H1 (cell line): Measurements from ENCODE around the gene GRM1. TPM values are rescaled to one million over a fixed set of nuclear protein-coding genes. Genes with fewer than 3 reads are reported as not detected.

Source experiments
- CTCF ChIA-PET: fragments of 300-600 bp; sonication (Branson Sonifier 250); formaldehyde crosslinking; loops from one replicate; lab custom pipeline; 2021; ENCODE audit not compliant: partially characterized antibody; lab: Charles Lee
- POLR2A ChIA-PET: fragments of 300-600 bp; sonication (Branson Sonifier 250); formaldehyde crosslinking; loops from one replicate; lab custom pipeline; 2021; ENCODE audit warnings: inconsistent platforms; ENCODE audit not compliant: partially characterized antibody; lab: Charles Lee
- DNase-seq, 2 experiments: peaks; one replicate each; pipeline versions ENCODE4 v3.0.0 to v3.0.0-alpha.2; 2010 to 2022; ENCODE audit warnings: low spot score in 2 of 2, low read depth in 1 of 2, mixed read lengths in 1 of 2
- FAIRE-seq: peaks from 2 replicates; lab custom pipeline; 2011; peaks lifted over from hg19 to GRCh38; lab: Jason Lieb, UNC
- H2AFZ ChIP-seq: 2 replicates; pipeline ENCODE4 v1.8.1; 2012; ENCODE audit warnings: low read length, inconsistent platforms
- H2AK5ac ChIP-seq: 2 replicates; pipeline ENCODE4 v1.6.1; 2013; ENCODE audit warnings: low read depth, low read length
- H2BK120ac ChIP-seq: replicated peaks from 2 replicates; pipeline ENCODE3; 2013; ENCODE audit warnings: low read depth, low read length, inconsistent platforms
- H2BK12ac ChIP-seq: 2 replicates; pipeline ENCODE4 v1.6.1; 2013; ENCODE audit warnings: low read depth, low read length
- H2BK15ac ChIP-seq: 2 replicates; pipeline ENCODE4 v1.6.1; 2013; ENCODE audit warnings: low read length
- H2BK20ac ChIP-seq: 2 replicates; pipeline ENCODE4 v1.6.1; 2013; ENCODE audit warnings: low read length
- H2BK5ac ChIP-seq: 2 replicates; pipeline ENCODE4 v1.6.1; 2013; ENCODE audit warnings: low read depth, low read length
- H3K14ac ChIP-seq: 2 replicates; pipeline ENCODE4 v1.6.1; 2013; ENCODE audit warnings: inconsistent platforms; ENCODE audit not compliant: insufficient read length
- H3K18ac ChIP-seq: 2 replicates; pipeline ENCODE4 v1.6.1; 2013; ENCODE audit warnings: low read length; ENCODE audit errors: extremely low read depth
- H3K23ac ChIP-seq: 2 replicates; pipeline ENCODE4 v1.6.1; 2013; ENCODE audit warnings: inconsistent platforms; ENCODE audit not compliant: insufficient read length
- H3K23me2 ChIP-seq: 2 replicates; pipeline ENCODE4 v1.6.1; 2013; ENCODE audit warnings: low read depth, low read length
- H3K27ac ChIP-seq: 2 replicates; pipeline ENCODE4 v1.6.1; 2011; ENCODE audit warnings: low read depth, low read length, inconsistent platforms
- H3K27me3 ChIP-seq, 4 experiments: replicated peaks in 1 of 4; 1 replicate in 1 of 4; 2 replicates in 3 of 4; pipeline versions ENCODE4 v1.6.1 to v1.8.1; 2011 to 2013; ENCODE audit warnings: low read length in 3 of 4, mild to moderate bottlenecking in 3 of 4, inconsistent platforms in 2 of 4, mixed read lengths in 2 of 4, moderate library complexity in 1 of 4; ENCODE audit not compliant: control insufficient read depth in 3 of 4, insufficient read depth in 3 of 4; ENCODE audit errors: extremely low read depth in 1 of 4
- H3K36me3 ChIP-seq, 4 experiments: 2 replicates each; pipeline versions ENCODE4 v1.6.1 to v1.8.1; 2011 to 2013; ENCODE audit warnings: mild to moderate bottlenecking in 4 of 4, low read length in 3 of 4, moderate library complexity in 2 of 4, control low read depth in 1 of 4, inconsistent platforms in 1 of 4; ENCODE audit not compliant: insufficient read depth in 4 of 4, control insufficient read depth in 2 of 4
- H3K4ac ChIP-seq: replicated peaks from 2 replicates; pipeline ENCODE3; 2013; ENCODE audit warnings: low read length, low read depth, mixed read lengths, inconsistent platforms; ENCODE audit not compliant: insufficient read length
- H3K4me1 ChIP-seq, 4 experiments: replicated peaks in 1 of 4; 1 replicate in 1 of 4; 2 replicates in 3 of 4; pipeline versions ENCODE4 v1.6.1 to v1.8.1; 2011 to 2013; ENCODE audit warnings: low read length in 3 of 4, inconsistent platforms in 2 of 4, mixed read lengths in 1 of 4; ENCODE audit not compliant: insufficient read depth in 4 of 4, control insufficient read depth in 3 of 4
- H3K4me2 ChIP-seq, 2 experiments: 2 replicates each; pipeline versions ENCODE4 v1.6.1 to v1.8.1; 2011 to 2013; ENCODE audit warnings: low read depth in 2 of 2, low read length in 2 of 2, control low read depth in 1 of 2, inconsistent platforms in 1 of 2, mild to moderate bottlenecking in 1 of 2; ENCODE audit not compliant: insufficient read depth in 1 of 2
- H3K4me3 ChIP-seq, 4 experiments: fragments of 200-600, 300-600 bp in 1 of 4; sonication (generic), shearing (Covaris generic), sonication (Bioruptor Twin) in 1 of 4; 2 replicates each; pipeline versions ENCODE4 v1.5.1 to v1.8.1; 2011 to 2016; ENCODE audit warnings: low read length in 4 of 4, low read depth in 3 of 4, control low read depth in 2 of 4, inconsistent platforms in 2 of 4, mild to moderate bottlenecking in 2 of 4, mixed read lengths in 1 of 4, moderate library complexity in 1 of 4; ENCODE audit not compliant: insufficient read depth in 2 of 4; ENCODE audit errors: extremely low read depth in 1 of 4
- H3K56ac ChIP-seq: replicated peaks from 2 replicates; pipeline ENCODE3; 2013; ENCODE audit warnings: low read depth, mild to moderate bottlenecking, mixed read lengths, low read length, inconsistent platforms; ENCODE audit not compliant: insufficient read length
- H3K79me1 ChIP-seq: 2 replicates; pipeline ENCODE4 v1.6.1; 2013; ENCODE audit warnings: low read depth, low read length, control low read depth
- H3K79me2 ChIP-seq, 2 experiments: 2 replicates each; pipeline versions ENCODE4 v1.6.1 to v1.8.1; 2012 to 2013; ENCODE audit warnings: low read length in 2 of 2, mild to moderate bottlenecking in 2 of 2, inconsistent platforms in 1 of 2; ENCODE audit not compliant: insufficient read depth in 2 of 2, control insufficient read depth in 1 of 2
- H3K9ac ChIP-seq, 4 experiments: replicated peaks in 1 of 4; 1 replicate in 1 of 4; 2 replicates in 3 of 4; pipeline versions ENCODE4 v1.6.1 to v1.8.1; 2011 to 2013; ENCODE audit warnings: low read depth in 3 of 4, low read length in 3 of 4, control low read depth in 2 of 4, mild to moderate bottlenecking in 2 of 4, moderate library complexity in 2 of 4, inconsistent platforms in 1 of 4; ENCODE audit errors: extremely low read depth in 1 of 4
- H3K9me3 ChIP-seq, 2 experiments: 2 replicates each; pipeline versions ENCODE4 v1.6.1 to v1.8.1; 2012 to 2013; ENCODE audit warnings: mild to moderate bottlenecking in 2 of 2, moderate library complexity in 2 of 2, control low read depth in 1 of 2, inconsistent platforms in 1 of 2, low read depth in 1 of 2, low read length in 1 of 2, mixed read lengths in 1 of 2; ENCODE audit not compliant: insufficient read depth in 2 of 2
- H4K20me1 ChIP-seq, 2 experiments: replicated peaks in 1 of 2; 2 replicates each; pipeline versions ENCODE3 to v1.8.1; 2011 to 2013; ENCODE audit warnings: inconsistent platforms in 2 of 2, low read length in 2 of 2, mild to moderate bottlenecking in 1 of 2; ENCODE audit not compliant: insufficient read depth in 2 of 2, control insufficient read depth in 1 of 2
- H4K5ac ChIP-seq: 2 replicates; pipeline ENCODE4 v1.6.1; 2013; ENCODE audit warnings: low read length, low read depth, mixed read lengths, inconsistent platforms; ENCODE audit not compliant: insufficient read length
- H4K8ac ChIP-seq: 2 replicates; pipeline ENCODE4 v1.8.0; 2013; ENCODE audit warnings: mild to moderate bottlenecking, moderate library complexity, low read length, inconsistent platforms; ENCODE audit not compliant: insufficient read depth; ENCODE audit errors: extremely low read depth
- H4K91ac ChIP-seq: replicated peaks from 2 replicates; pipeline ENCODE3; 2013; ENCODE audit warnings: low read length, mixed read lengths, inconsistent platforms; ENCODE audit not compliant: insufficient read length
- ASH2L ChIP-seq: fragments of 200-600, 300-600 bp; sonication (generic); IDR thresholded peaks from one replicate; pipeline ENCODE4 v1.7.1; 2017; ENCODE audit warnings: low read length
- CEBPB ChIP-seq: IDR thresholded peaks from 2 replicates; pipeline ENCODE4 v1.6.1; 2012; ENCODE audit warnings: low read depth, low read length
- CTBP2 ChIP-seq: IDR thresholded peaks from 2 replicates; pipeline ENCODE4 v1.7.0; 2011; ENCODE audit warnings: borderline replicate concordance, mild to moderate bottlenecking, moderate library complexity, mixed read lengths, low read length; ENCODE audit not compliant: insufficient read depth, insufficient read length
- EZH2 ChIP-seq: fragments of 200-600 bp; sonication (generic); IDR thresholded peaks from 2 replicates; pipeline ENCODE4 v1.7.1; 2012; ENCODE audit warnings: low read depth, mild to moderate bottlenecking, moderate library complexity, low read length, inconsistent platforms; ENCODE audit not compliant: severe bottlenecking
- HDAC2 ChIP-seq, 2 experiments: fragments of 300-600 bp in 1 of 2; sonication (generic) in 1 of 2; IDR thresholded peaks; 2 replicates each; pipeline ENCODE4 v1.6.1; 2011 to 2012; ENCODE audit warnings: low read depth in 2 of 2, low read length in 2 of 2, mild to moderate bottlenecking in 2 of 2, moderate library complexity in 2 of 2, borderline replicate concordance in 1 of 2, inconsistent platforms in 1 of 2
- NRF1 ChIP-seq: IDR thresholded peaks from 2 replicates; pipeline ENCODE4 v1.6.1; 2011; ENCODE audit warnings: mild to moderate bottlenecking, low read depth, low read length, improper control_type of control experiment
- RFX5 ChIP-seq: IDR thresholded peaks from 2 replicates; pipeline ENCODE4 v1.6.1; 2011; ENCODE audit warnings: low read depth, low read length, improper control_type of control experiment, borderline replicate concordance
- SIX5 ChIP-seq: IDR thresholded peaks from 2 replicates; pipeline ENCODE4 v1.6.1; 2011; ENCODE audit warnings: mild to moderate bottlenecking, low read depth, low read length
- SP4 ChIP-seq: IDR thresholded peaks from 2 replicates; pipeline ENCODE4 v1.6.1; 2012; ENCODE audit warnings: low read length, inconsistent platforms
- TCF12 ChIP-seq: IDR thresholded peaks from 2 replicates; pipeline ENCODE4 v1.6.1; 2011; ENCODE audit warnings: low read depth, mild to moderate bottlenecking, low read length
- ZNF274 ChIP-seq: IDR thresholded peaks from 2 replicates; pipeline ENCODE4 v1.7.0; 2012; ENCODE audit warnings: low read length, borderline replicate concordance; ENCODE audit errors: extremely low read depth
- WGBS, 2 experiments: shearing (Covaris generic) in 1 of 2; methylation state at CpG; one replicate each; pipeline versions ENCODE4 v1.1.6 to v1.1.7; 2013 to 2015; ENCODE audit warnings: low lambda C conversion rate in 2 of 2, mixed read lengths in 2 of 2, inconsistent platforms in 1 of 2, low coverage in 1 of 2, missing lambda C conversion rate in 1 of 2; ENCODE audit not compliant: insufficient replicate concordance in 2 of 2, insufficient coverage in 1 of 2, insufficient read length in 1 of 2; ENCODE audit errors: extremely low coverage in 1 of 2, missing lambda C conversion rate in 1 of 2; 5-methylcytosine and 5-hydroxymethylcytosine counted together
- polyA plus RNA-seq, 7 experiments: library from polyadenylated mRNA; depleted of rRNA in 3 of 7; stranded (reverse) in 5 of 7; unstranded in 2 of 7; fragments of >200 nt in 5 of 7; fragments of 200-250 nt in 2 of 7; gene quantifications; 1 replicate in 5 of 7; 2 replicates in 1 of 7; 4 replicates in 1 of 7; pipeline versions ENCODE4 v1.2.1 to v1.2.3, GENCODE V29; 2011 to 2013; ENCODE audit warnings: missing spikeins in 2 of 7, mixed read lengths in 2 of 7
- total RNA-seq: library from RNA; stranded (reverse); fragmentation: NEBNext Ultra II Directional; extraction: Animal tissue kit (Norgen Biotek cat#: 25700); gene quantifications from 2 replicates; pipeline ENCODE4 v1.2.1, GENCODE V29; 2021
- TF ChIP-seq, protein P1 (sequence below), 3 experiments: IDR thresholded peaks; 1 replicate in 2 of 3; 2 replicates in 1 of 3; pipeline versions ENCODE4 v1.5.1 to v1.6.1; 2011; ENCODE audit warnings: low read length in 3 of 3, mild to moderate bottlenecking in 3 of 3, inconsistent platforms in 2 of 3, low read depth in 1 of 3, moderate library complexity in 1 of 3; ENCODE audit not compliant: insufficient read depth in 1 of 3; ENCODE audit errors: control extremely low read depth in 1 of 3

Gene GRM1
- total and polyA plus RNA-seq, 2 of the 8 experiments (the other 6 are each of a cell fraction or from before 2014, with no cell fraction given) = 0.15 to 1.3 TPM

DNA sequence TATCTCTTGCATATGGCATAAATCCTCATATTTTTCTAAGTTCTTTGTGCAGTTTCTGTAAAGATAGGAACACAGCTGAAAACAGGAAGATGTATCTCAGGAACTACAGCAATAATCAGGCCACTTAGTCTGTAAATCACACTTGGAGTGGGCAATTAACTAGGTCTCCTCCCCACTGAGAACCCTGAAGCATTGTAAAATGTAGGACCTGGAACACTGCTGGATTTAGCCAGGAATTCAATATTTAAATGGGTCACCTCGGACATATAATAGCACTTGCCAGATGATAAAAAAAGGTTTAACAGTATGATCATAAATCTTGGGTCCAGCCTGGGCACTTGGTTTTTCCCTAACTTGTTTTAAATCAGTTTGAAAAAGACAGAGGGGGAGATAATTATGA is 155.0 kb downstream of the GRM1 start:
- H3K27me3 ChIP-seq = no peaks in the 10 kb centered on the region
- H3K9ac ChIP-seq = no peak overlapping the region
- H3K79me2 ChIP-seq = no peaks in the 10 kb centered on the region
- H3K23ac ChIP-seq = no peak overlapping the region
- no peak overlapping the region for H2BK20ac ChIP-seq
- no peak overlapping the region for H2BK5ac ChIP-seq
- H3K36me3 ChIP-seq = no peaks in the 10 kb centered on the region
- no peaks in the 10 kb centered on the region for H3K23me2 ChIP-seq
- DNase-seq = no peak
- no peak overlapping the region for H4K5ac ChIP-seq
- H4K20me1 ChIP-seq = no peaks in the 10 kb centered on the region
- H4K8ac ChIP-seq = no peak overlapping the region
- H2BK15ac ChIP-seq = no peak overlapping the region
- no peak overlapping the region for H2AK5ac ChIP-seq
- no peak overlapping the region for H2BK12ac ChIP-seq
- FAIRE-seq = no peak
- H3K4ac ChIP-seq = no peak overlapping the region
- H3K9me3 ChIP-seq = no peaks in the 10 kb centered on the region
- no peak overlapping the region for H4K91ac ChIP-seq
- H2BK120ac ChIP-seq = no peak overlapping the region
- TF ChIP-seq ZNF274 (no peak), RFX5 (no peak), CTBP2 (no peak), EZH2 (no peak), SP4 (no peak), ASH2L (no peak), CEBPB (no peak), HDAC2 (IDR thresholded peaks at IDR 0.05; ENCODE audit: borderline replicate concordance in 1 of 2, low read depth in 2 of 2, low read length in 2 of 2) (no peak), NRF1 (no peak), SIX5 (no peak), TCF12 (no peak)
- TF ChIP-seq, protein P1, sequence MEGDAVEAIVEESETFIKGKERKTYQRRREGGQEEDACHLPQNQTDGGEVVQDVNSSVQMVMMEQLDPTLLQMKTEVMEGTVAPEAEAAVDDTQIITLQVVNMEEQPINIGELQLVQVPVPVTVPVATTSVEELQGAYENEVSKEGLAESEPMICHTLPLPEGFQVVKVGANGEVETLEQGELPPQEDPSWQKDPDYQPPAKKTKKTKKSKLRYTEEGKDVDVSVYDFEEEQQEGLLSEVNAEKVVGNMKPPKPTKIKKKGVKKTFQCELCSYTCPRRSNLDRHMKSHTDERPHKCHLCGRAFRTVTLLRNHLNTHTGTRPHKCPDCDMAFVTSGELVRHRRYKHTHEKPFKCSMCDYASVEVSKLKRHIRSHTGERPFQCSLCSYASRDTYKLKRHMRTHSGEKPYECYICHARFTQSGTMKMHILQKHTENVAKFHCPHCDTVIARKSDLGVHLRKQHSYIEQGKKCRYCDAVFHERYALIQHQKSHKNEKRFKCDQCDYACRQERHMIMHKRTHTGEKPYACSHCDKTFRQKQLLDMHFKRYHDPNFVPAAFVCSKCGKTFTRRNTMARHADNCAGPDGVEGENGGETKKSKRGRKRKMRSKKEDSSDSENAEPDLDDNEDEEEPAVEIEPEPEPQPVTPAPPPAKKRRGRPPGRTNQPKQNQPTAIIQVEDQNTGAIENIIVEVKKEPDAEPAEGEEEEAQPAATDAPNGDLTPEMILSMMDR (IDR thresholded peaks at IDR 0.05; ENCODE audit: control extremely low read depth in 1 of 3, insufficient read depth in 1 of 3, low read depth in 1 of 3, low read length in 3 of 3) = no peak
- TF ChIP-seq, all 59 proteins: peak for 0
- ChIA-PET CTCF (no interaction called here), POLR2A (no interaction called here)
- no peaks in the 10 kb centered on the region for H3K4me1 ChIP-seq
- no peak overlapping the region for H3K4me3 ChIP-seq
- H3K56ac ChIP-seq = no peak overlapping the region
- no peaks in the 10 kb centered on the region for H3K79me1 ChIP-seq
- no peak overlapping the region for H3K4me2 ChIP-seq
- 83% methylated on average over 1 of the region's 1 CpG; no CpG with 5 or more reads in 1 of the 2 experiments for WGBS, 2 experiments
- no peak overlapping the region for H2AFZ ChIP-seq
- no peak overlapping the region for H3K27ac ChIP-seq
- no peak overlapping the region for H3K18ac ChIP-seq
- no peak overlapping the region for H3K14ac ChIP-seq
